Stimulated activated CD4-positive, alpha-beta T cell treated with anti-CD3 and anti-CD28 coated beads, Interleukin-4, amount 100 ng/mL, for 4 hours (primary cell): ENCODE data around the gene CMSS1.

Experiments used
- DNase-seq, 2 experiments: peaks; one replicate each; pipeline ENCODE4 v3.0.0-alpha.2; 2020

CMSS1 gene

GRCh38 chr3:99943931-99944761 lies 126.5 kb downstream of the CMSS1 start:
- no peak for DNase-seq

GRCh38 chr3:99945328-99945995 lies 127.8 kb downstream of the CMSS1 start:
- no peak for DNase-seq

GRCh38 chr3:99947356-99947755 lies 129.7 kb downstream of the CMSS1 start:
- DNase-seq: no peak

GRCh38 chr3:99948467-99949089 lies 130.9 kb downstream of the CMSS1 start:
- DNase-seq: no peak

GRCh38 chr3:99949956-99950670 lies 132.5 kb downstream of the CMSS1 start:
- DNase-seq: no peak

- no peak for DNase-seq
Observed at GRCh38 chr3:99950921-99951320, 133.3 kb downstream of the CMSS1 start.

GRCh38 chr3:99951701-99952100 lies 134.0 kb downstream of the CMSS1 start:
- no peak for DNase-seq

- no peak for DNase-seq
Observed at GRCh38 chr3:99952306-99952705, 134.6 kb downstream of the CMSS1 start.

- DNase-seq: no peak
Observed at GRCh38 chr3:99953596-99953995, 135.9 kb downstream of the CMSS1 start.

- DNase-seq: no peak
Observed at GRCh38 chr3:99954914-99955644, 137.4 kb downstream of the CMSS1 start.

- DNase-seq: no peak
Observed at GRCh38 chr3:99955773-99956562, 138.3 kb downstream of the CMSS1 start.

GRCh38 chr3:99957151-99957796 lies 139.6 kb downstream of the CMSS1 start:
- DNase-seq: no peak

GRCh38 chr3:99958222-99958912 lies 140.7 kb downstream of the CMSS1 start:
- DNase-seq: no peak

GRCh38 chr3:99960123-99960878 lies 142.6 kb downstream of the CMSS1 start:
- DNase-seq: no peak

GRCh38 chr3:99960941-99961340 lies 143.3 kb downstream of the CMSS1 start:
- no peak for DNase-seq

GRCh38 chr3:99961756-99962515 lies 144.3 kb downstream of the CMSS1 start:
- DNase-seq: no peak

- DNase-seq: no peak
Observed at GRCh38 chr3:99962703-99963102, 145.0 kb downstream of the CMSS1 start.

- no peak for DNase-seq
Observed at GRCh38 chr3:99965077-99965476, 147.4 kb downstream of the CMSS1 start.
